AG04450 (cell line): Measurements from ENCODE around the gene TEK. TPM values are rescaled to one million over a fixed set of nuclear protein-coding genes. Genes with fewer than 3 reads are reported as not detected.

ENCODE experiments used
- CTCF ChIA-PET: fragments of 300-600, 350-600 bp; formaldehyde crosslinking; extraction: SDS; loops from one replicate; lab custom pipeline; 2022; ENCODE audit warnings: antibody characterized with exemption, inconsistent platforms; lab: Charles Lee
- POLR2A ChIA-PET: fragments of 350-600 bp; formaldehyde crosslinking; extraction: SDS; loops from one replicate; lab custom pipeline; 2021; ENCODE audit warnings: antibody characterized with exemption, inconsistent platforms; lab: Yijun Ruan, JAX
- DNase-seq: peaks from one replicate; pipeline ENCODE4 v3.0.0-alpha.2; 2011; ENCODE audit warnings: low read depth, low spot score
- H3K27ac ChIP-seq: one replicate; pipeline ENCODE4 v1.5.1; 2012; ENCODE audit warnings: low read depth, low read length, control low read depth
- H3K27me3 ChIP-seq: one replicate; pipeline ENCODE4 v1.6.0; 2012; ENCODE audit warnings: low read length; ENCODE audit not compliant: control insufficient read depth, insufficient read depth
- H3K4me3 ChIP-seq: 2 replicates; pipeline ENCODE4 v1.5.1; 2011; ENCODE audit warnings: mild to moderate bottlenecking, low read depth, low read length, control low read depth
- H3K9me3 ChIP-seq: 2 replicates; pipeline ENCODE4 v1.5.1; 2012; ENCODE audit warnings: low read length; ENCODE audit not compliant: control insufficient read depth, insufficient read depth
- polyA plus RNA-seq: library from polyadenylated mRNA; depleted of rRNA; stranded (reverse); fragments of >200 nt; gene quantifications from 2 replicates; pipeline ENCODE4 v1.2.3, GENCODE V29; 2011
- TF ChIP-seq, protein P1 (sequence below): IDR thresholded peaks from 2 replicates; pipeline ENCODE4 v1.5.1; 2011; ENCODE audit warnings: low read depth, low read length, control low read depth, inconsistent platforms

TEK gene
- polyA plus RNA-seq, 1 experiment: 35.2 TPM

- ChIA-PET CTCF (interaction anchor here (0.8 to 1.5 kb wide), 2 partner anchors 9 to 66 kb away, joined by 3 to 4 read pairs; no protein-coding TSS in a partner anchor), POLR2A (interaction anchor here (2.3 kb wide), 1 partner anchor 56 kb away, joined by 7 read pairs; no protein-coding TSS in a partner anchor)
- Histone ChIP-seq H3K27ac (no peak overlapping the region), H3K9me3 (no peaks in the 10 kb centered on the region), H3K4me3 (no peak overlapping the region), H3K27me3 (no peaks in the 10 kb centered on the region)
- TF ChIP-seq, protein P1, sequence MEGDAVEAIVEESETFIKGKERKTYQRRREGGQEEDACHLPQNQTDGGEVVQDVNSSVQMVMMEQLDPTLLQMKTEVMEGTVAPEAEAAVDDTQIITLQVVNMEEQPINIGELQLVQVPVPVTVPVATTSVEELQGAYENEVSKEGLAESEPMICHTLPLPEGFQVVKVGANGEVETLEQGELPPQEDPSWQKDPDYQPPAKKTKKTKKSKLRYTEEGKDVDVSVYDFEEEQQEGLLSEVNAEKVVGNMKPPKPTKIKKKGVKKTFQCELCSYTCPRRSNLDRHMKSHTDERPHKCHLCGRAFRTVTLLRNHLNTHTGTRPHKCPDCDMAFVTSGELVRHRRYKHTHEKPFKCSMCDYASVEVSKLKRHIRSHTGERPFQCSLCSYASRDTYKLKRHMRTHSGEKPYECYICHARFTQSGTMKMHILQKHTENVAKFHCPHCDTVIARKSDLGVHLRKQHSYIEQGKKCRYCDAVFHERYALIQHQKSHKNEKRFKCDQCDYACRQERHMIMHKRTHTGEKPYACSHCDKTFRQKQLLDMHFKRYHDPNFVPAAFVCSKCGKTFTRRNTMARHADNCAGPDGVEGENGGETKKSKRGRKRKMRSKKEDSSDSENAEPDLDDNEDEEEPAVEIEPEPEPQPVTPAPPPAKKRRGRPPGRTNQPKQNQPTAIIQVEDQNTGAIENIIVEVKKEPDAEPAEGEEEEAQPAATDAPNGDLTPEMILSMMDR: no peak
- DNase-seq: peak; percentile 46
These were observed 72.4 kb downstream of the TEK start for GRCh38 chr9:27181381-27181780.

- ChIA-PET POLR2A (interaction anchor here (2.3 kb wide), 1 partner anchor 57 kb away, joined by 7 read pairs; no protein-coding TSS in a partner anchor), CTCF (interaction anchor here (1.5 kb wide), 1 partner anchor 65 kb away, joined by 3 read pairs; no protein-coding TSS in a partner anchor)
- H3K4me3 ChIP-seq: no peak overlapping the region
These were observed 73.4 kb downstream of the TEK start for GRCh38 chr9:27182421-27182820.

GRCh38 chr9:27183131-27183530 lies 74.1 kb downstream of the TEK start:
- POLR2A ChIA-PET: no interaction called here
- TF ChIP-seq, protein P1: no peak
- CTCF ChIA-PET: interaction anchor here (1.0 kb wide), 1 partner anchor 93 kb away, joined by 3 read pairs; no protein-coding TSS in a partner anchor
- Histone ChIP-seq H3K27ac (no peak overlapping the region), H3K9me3 (no peaks in the 10 kb centered on the region), H3K4me3 (no peak overlapping the region), H3K27me3 (no peaks in the 10 kb centered on the region)
- no peak for DNase-seq

More at GRCh38 chr9:27182421-27182820, 73.4 kb downstream of the TEK start:
- TF ChIP-seq, protein P1: no peak
- Histone ChIP-seq H3K27me3 (no peaks in the 10 kb centered on the region), H3K27ac (no peak overlapping the region), H3K9me3 (no peaks in the 10 kb centered on the region)
- no peak for DNase-seq

DNA sequence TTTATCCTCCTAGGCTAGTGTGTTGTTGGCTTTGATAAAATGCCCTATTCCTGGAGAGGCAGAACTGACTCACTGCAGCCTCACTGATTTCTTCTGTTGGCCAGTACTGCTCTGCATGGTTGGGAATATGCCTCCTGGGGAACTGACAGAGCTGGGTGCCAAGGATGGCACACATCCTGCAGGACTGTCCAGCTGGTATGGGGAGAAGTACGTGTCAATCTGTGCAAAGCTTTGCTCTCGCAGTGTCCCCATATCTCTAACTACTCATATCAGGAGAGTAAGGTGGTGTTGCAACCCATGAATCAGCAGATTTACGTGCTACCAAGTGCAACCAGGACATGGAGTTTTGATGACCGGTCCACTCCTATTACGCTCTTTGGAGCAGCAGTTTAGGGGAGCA lies 74.7 kb downstream of the TEK start:
- TF ChIP-seq, protein P1: no peak
- ChIA-PET POLR2A (no interaction called here), CTCF (interaction anchor here (1.0 kb wide), 1 partner anchor 92 kb away, joined by 3 read pairs; no protein-coding TSS in a partner anchor)
- Histone ChIP-seq H3K27me3 (no peaks in the 10 kb centered on the region), H3K4me3 (no peak overlapping the region), H3K9me3 (no peaks in the 10 kb centered on the region), H3K27ac (no peak overlapping the region)
- no peak for DNase-seq

GRCh38 chr9:27184556-27185351 lies 75.7 kb downstream of the TEK start:
- Histone ChIP-seq H3K27ac (no peak overlapping the region), H3K27me3 (no peaks in the 10 kb centered on the region), H3K9me3 (no peaks in the 10 kb centered on the region), H3K4me3 (no peak overlapping the region)
- DNase-seq: no peak
- CTCF ChIA-PET: no interaction called here
- POLR2A ChIA-PET: interaction anchor here (0.6 kb wide), 1 partner anchor 53 kb away, joined by 4 read pairs; no protein-coding TSS in a partner anchor
- TF ChIP-seq, protein P1: no peak
